SH-SY5Y (cell line): ENCODE results near the gene NCK2.

ENCODE experiments used
- GATA2 ChIP-seq: IDR thresholded peaks from 2 replicates; pipeline ENCODE4 v1.6.1; 2011; ENCODE audit warnings: mild to moderate bottlenecking, low read depth, low read length
- GATA3 ChIP-seq: IDR thresholded peaks from 2 replicates; pipeline ENCODE4 v1.6.1; 2011; ENCODE audit warnings: low read depth, mild to moderate bottlenecking, low read length, moderate library complexity

GRCh38 chr2:105788670-105789290 is 44.1 kb downstream of the NCK2 start:
- TF ChIP-seq GATA2 (no peak), GATA3 (no peak)
